Measurements from ENCODE around the gene LAIR2. TPM values are rescaled to one million over a fixed set of nuclear protein-coding genes. Genes with fewer than 3 reads are reported as not detected.
A peak's percentile ranks its signal among the peaks of the same experiment; 100 is the strongest.

Gene LAIR2
- total RNA-seq = not detected

GRCh38 chr19:54502518-54503048 is at the start of gene LAIR2:
LAIR2 (plus strand) TSS chr19:54502831; CDS start chr19:54502919, 88 bp downstream.
- DNase-seq = no peak

GRCh38 chr19:54453921-54454780 is 48.5 kb upstream of the LAIR2 start:
- DNase-seq = no peak

- no peak for DNase-seq
Measured at GRCh38 chr19:54454781-54455675, 47.6 kb upstream of the LAIR2 start.

GRCh38 chr19:54455786-54456422 is 46.7 kb upstream of the LAIR2 start:
- no peak for DNase-seq

- no peak for DNase-seq
Measured at GRCh38 chr19:54456423-54457373, 45.9 kb upstream of the LAIR2 start.

GRCh38 chr19:54457773-54458647 is 44.6 kb upstream of the LAIR2 start:
- no peak for DNase-seq

- DNase-seq = no peak
Measured at GRCh38 chr19:54458648-54459281, 43.9 kb upstream of the LAIR2 start.

GRCh38 chr19:54459282-54460229 is 43.1 kb upstream of the LAIR2 start:
- DNase-seq = no peak

GRCh38 chr19:54460230-54461005 is 42.2 kb upstream of the LAIR2 start:
- no peak for DNase-seq

GRCh38 chr19:54461210-54461609 is 41.4 kb upstream of the LAIR2 start:
- no peak for DNase-seq

- DNase-seq = peak; percentile 43
Measured at GRCh38 chr19:54461613-54462012, 41.0 kb upstream of the LAIR2 start.

- DNase-seq = no peak
Measured at GRCh38 chr19:54462047-54462654, 40.5 kb upstream of the LAIR2 start.

- DNase-seq = peak; percentile 55
Measured at GRCh38 chr19:54462655-54463530, 39.7 kb upstream of the LAIR2 start.

- DNase-seq = peak; percentile 99
Measured at GRCh38 chr19:54463531-54464043, 39.0 kb upstream of the LAIR2 start, which contains the start of gene LENG9. LENG9 (minus strand) TSS chr19:54463778; CDS start chr19:54463526, 252 bp downstream.

GRCh38 chr19:54464044-54464629 is 38.5 kb upstream of the LAIR2 start:
- peak; percentile 99 for DNase-seq
